IPS-11a (cell line): ENCODE data around the gene PDCD6IP.

ENCODE experiments used
- H3K4me3 ChIP-seq: one replicate; pipeline ENCODE4 v1.5.1; 2013; ENCODE audit warnings: low read depth, low read length, control low read depth

Gene PDCD6IP

DNA sequence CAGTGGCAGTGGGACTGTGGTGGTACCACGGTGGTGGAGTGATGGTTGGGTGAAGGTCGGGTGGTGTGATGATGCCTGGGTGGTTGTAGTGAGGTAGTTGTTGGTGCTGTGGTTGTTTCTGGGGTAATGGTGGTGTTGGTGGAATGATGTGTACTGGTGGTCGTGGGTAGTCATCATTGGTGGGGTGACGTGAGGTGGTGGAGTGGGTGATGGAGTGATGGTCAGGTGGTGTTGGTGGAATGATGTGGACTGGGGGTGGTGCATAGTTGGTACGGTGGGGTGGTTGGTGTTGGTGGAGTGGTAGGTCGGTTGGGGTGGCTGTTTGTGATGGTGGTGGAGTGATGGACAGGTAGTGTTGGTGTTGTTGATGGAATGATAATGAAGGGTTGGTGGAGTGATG, 87.1 kb downstream of the PDCD6IP start:
- no peak overlapping the region for H3K4me3 ChIP-seq

DNA sequence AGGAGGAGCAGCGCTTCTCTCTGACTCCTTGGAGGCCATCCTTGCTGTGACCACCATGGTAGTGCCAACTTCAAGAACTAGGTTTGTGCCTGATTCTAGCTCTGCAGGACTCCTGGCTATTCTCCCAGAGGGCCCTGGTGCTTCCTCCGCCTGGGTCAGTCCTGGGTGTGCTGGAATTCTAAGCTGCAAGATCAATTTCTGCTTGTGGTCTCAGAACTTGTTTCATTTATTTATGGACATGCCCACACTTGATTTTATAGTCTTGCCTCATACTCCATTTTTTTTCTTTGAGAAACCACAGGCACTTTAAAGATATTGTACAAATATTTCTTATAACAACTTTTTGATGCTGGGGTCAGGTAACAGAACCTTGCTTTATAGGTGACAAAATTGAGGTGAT, 87.6 kb downstream of the PDCD6IP start:
- H3K4me3 ChIP-seq, result no peak overlapping the region

DNA sequence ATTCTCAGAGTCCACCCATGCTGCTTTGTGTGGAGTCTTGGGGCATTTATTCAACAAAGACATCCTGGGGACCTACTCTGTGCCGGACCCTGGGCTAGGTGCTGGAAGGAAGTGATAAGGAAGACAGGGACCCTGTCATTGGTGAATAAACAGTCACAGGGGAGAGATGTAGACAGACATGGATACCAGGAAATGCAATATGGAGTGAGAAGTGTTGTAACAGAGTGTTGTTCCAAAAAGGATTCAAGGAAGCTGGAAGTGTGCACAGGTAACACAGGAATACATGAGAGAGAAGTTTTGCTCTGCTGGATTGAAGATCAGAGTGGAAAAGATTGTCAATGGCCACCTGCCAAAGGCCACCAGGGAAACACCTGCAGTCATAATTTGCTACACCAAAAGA, 89.0 kb downstream of the PDCD6IP start:
- no peak overlapping the region for H3K4me3 ChIP-seq

DNA sequence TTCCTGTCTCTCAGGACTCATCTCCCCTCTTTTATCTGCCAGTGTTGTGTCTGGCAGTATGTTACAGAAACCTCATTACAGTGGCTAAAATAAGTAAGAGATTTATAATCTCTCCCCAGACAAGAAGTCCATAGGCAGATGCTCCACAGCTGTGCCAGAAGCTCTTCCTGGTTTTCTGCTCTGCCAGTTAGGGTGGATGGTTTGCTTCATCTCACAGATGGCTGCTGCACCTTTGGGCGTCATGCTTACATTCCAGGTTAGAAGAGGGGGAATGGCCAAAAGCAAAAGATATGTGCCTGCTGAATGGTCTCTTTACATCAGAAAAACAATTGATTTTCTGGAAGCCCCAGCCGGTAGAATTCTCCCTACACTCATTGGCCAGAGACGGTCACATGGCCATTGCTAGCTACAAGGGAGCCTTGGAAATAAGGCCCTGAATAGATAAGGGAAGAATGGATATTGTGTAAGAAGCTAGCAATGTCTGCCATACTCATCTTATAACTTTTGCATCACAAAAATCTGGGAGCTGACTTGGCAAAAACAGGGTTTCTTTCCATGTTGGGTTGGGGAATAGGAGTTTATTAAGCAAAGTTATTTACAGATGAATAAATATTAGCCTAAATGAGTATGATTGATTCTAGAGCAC, 91.1 kb downstream of the PDCD6IP start:
- H3K4me3 ChIP-seq, result no peak overlapping the region

DNA sequence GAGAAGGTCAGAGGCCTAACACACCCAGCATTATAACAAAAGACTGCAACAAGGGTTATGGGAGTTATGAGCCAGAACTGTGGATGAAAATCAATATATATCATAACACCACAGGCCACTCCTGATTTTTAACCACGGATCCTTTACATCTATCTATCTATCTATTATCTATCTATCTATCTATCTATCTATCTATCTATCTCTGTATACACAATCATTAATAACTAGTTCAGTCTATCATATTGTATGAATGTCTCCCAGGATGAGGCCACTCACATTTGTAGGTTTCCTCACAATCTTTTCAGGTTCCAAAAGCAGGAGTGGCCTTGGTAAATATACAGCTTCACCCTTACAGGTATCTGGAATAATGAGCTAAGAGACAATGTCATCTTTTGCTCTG, 94.2 kb downstream of the PDCD6IP start:
- no peak overlapping the region for H3K4me3 ChIP-seq

DNA sequence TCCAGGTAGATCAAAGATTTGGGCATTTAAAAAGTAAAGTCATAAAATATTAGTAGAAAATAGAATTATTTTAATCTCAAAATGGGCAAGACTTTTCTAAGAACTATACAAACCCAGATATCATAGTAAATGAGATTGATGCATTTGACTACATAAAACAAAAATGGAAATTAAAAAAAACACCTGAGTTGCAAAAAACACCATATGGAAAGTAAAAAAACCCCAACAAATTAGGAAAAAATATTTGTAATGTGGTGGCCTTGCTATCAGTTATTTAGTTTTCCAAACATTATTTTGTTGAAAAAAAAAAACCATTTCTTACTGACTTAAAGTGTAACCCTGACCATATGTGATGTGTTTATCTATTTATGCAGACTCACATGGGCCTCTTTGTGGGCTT, 97.2 kb downstream of the PDCD6IP start:
- H3K4me3 ChIP-seq, result no peak overlapping the region

DNA sequence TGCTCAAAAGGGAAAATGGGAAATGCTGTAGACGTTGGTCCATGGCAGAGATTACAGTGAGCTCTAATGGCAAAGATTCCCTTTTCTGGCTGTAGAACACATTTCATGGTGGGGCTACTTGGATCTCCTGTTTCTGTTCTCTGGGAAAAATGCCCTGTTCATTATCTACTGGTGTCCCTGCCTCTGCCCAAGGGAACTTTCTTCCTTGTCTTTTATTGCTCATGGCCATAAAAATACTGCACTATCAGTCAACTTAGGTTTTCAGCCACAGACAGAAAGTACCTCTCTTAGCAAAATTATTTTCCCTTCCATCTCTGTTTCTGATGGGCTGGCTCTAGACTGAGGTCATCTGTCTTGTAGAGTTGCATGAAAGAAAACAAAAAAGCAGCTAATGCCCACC, 98.9 kb downstream of the PDCD6IP start:
- no peak overlapping the region for H3K4me3 ChIP-seq

DNA sequence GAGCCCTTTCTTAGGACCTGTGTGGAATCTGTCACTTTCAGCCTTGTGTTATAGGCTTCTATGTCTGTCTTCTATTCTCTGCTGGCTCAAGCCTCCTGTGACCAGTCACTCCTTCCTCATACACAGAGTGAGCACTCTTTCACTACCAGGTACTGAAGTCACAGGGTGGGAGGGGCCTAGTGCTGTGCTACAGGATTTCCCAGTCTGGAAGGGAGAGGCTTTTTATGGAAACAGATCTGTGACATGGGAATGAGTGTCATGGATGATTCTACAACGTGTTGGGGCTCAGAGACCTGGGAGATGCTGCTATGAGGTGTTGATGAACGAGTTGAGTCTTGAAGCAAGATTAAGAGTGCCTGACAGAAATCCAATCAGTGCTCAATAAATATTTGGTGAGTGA, 100.5 kb downstream of the PDCD6IP start:
- H3K4me3 ChIP-seq, result no peak overlapping the region

DNA sequence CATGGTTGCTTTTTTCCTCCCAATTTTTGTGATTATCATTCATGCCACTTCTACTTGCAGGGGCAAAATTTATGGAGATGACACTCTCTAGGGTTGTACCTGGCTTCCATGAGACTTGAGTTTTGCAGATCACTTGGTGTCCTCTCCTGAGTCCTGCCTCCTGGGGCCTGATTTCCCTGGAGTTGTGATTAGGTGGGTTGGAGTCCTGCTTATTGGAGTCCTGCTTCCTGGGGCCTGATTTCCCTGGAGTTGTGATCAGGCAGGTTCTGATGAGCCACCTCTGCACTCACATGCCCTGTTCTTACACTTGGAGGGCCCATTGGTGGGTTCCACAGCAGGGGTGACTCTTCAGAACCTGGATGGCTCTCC, 102.0 kb downstream of the PDCD6IP start:
- no peak overlapping the region for H3K4me3 ChIP-seq

DNA sequence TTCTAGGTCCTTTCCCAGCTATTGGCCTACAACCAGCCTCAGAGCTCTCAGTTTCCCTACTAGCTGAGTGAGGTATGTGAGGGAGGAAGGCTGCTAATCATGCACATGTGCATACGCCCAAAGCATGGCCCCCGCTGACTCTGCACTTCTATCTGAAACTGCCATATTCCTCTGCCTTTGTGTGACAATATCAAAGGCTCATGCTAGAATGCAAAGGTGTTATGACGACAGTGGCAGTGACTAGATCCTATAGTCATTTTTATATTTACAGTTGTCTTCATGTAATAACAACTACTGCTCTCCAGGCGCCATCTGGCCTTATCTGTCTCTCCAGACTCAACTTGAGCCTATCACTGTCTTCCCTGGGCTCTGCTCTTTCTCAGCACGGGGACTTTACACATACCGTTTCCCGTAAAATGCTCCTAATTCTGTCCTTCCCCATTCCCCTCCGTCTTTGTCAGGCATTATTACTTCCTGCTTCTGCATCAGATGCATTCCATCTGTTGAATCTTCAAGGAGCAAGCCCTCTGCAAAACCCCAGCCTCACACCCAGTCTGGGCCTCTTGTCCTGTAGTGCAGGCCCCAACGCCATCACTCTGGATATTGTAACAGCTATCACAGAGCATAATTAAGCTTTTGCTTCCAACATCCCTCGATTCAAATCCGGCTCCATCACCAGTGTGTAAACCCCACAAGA, 102.5 kb downstream of the PDCD6IP start:
- no peak overlapping the region for H3K4me3 ChIP-seq

DNA sequence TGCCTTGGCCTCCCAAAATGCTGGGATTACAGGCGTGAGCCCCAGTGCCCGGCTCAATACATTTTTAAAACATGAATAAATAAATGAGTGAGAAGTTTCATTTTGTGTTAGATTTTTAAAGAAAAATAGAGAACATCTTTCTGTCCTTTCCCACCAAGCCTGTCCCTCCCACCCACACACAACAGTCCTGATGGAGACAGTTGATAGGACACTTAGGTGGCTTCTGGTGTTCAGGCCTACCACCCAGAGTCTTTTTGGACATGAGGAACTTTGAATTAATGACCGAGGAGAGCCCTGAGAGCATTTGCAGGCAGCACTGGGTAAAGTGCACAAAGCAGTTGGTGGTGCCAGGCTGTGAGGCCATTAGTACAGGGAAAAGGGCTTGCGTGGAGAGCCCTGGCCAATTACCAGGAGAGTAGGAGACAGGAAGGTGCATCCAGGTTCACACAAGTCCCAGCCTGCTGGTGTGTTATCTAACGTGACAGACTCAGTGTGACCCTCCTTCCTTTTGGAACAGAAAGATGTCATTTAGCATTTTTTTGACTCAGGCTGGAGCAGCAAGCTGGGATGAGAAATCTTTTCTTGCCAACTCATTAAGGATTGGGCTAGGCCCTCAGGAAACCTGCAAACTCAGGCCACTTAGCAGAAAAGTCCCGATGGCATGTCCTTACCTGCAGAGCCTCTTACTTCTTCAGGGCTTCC, 103.6 kb downstream of the PDCD6IP start:
- no peak overlapping the region for H3K4me3 ChIP-seq

DNA sequence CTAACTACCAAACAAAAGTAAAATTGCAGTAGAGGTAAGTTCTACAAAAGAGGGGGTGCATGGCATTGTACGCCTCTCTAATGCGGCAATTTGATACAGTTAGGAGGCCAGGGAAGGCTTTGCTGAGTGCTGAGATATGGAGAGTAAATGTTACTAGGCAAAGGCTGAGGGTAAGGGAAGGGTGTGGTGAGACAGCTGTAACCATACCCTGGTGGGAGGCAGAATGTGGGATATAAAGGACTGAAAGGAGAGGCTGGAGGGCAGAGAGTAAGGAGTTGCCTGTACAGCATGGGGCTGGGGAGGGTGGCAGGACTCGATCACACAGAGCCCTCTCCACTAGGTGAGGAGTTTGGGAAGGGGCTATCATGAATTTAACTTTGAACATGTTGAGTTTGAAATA, 106.3 kb downstream of the PDCD6IP start:
- H3K4me3 ChIP-seq, result no peak overlapping the region

DNA sequence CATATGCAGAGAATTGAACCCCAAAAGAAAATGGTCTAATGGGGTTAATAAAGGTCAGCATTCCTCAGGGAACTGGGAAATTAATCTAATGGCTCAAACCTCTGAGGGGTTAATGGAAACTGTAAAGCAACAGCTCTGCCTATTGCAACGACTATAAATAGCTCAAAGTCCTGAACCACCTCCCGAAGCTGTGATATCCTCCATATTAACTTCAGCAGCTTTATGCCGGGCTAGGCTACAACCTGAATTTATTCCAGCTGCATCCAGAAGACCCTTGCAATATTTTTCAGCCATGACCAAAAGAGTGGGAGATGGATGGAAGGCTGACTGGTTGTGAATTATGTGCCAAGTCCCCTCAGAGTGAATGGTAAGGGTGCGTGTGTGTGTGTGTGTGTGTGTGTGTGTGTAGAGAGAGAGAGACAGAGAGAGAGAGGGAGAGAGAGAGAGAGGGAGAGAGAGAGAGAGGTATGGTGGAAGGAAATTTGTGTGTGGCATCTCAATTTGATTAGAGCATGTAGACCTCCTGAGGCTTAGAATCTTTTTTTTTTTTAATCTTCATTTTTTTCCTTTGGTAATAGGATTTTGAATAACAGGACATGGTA, 109.9 kb downstream of the PDCD6IP start:
- H3K4me3 ChIP-seq, result no peak overlapping the region

DNA sequence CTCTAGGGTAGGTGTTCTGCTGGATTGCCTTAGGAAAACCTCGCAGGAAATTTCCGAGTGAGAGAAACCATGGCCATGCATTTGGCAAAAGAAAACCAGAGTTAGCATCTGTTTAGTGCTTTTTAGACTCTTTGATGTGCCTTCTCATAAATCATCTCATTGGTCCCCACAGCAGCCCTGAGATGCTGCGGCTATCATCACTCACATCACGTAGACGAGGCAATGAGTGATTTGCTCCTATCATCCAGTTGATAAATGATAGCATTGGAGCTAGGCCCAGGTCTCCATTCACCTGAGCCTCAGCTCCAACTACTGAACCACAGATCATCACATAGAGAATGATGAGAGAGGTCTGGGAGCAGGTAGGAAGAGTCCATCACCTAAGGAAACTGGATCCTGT, 111.1 kb downstream of the PDCD6IP start:
- H3K4me3 ChIP-seq, result no peak overlapping the region

DNA sequence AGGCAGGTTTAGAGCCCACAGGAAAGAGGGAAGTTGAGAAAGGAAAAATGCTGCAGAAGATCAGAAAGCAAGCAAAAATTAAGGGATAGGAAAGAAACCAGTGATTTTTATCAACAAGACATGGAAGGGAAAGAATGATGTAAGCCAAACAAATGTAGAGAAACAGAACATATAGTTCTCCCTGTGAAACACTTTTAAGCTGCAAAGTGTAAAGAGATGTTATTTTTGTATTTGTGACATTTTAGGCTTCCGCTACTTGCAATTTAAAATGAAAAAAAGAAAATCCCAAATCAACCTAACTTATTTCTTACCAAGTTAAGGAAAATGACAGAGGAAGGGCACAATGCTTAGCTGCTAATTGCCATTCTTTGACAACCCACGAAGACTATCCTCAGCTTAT, 111.6 kb downstream of the PDCD6IP start:
- no peak overlapping the region for H3K4me3 ChIP-seq

DNA sequence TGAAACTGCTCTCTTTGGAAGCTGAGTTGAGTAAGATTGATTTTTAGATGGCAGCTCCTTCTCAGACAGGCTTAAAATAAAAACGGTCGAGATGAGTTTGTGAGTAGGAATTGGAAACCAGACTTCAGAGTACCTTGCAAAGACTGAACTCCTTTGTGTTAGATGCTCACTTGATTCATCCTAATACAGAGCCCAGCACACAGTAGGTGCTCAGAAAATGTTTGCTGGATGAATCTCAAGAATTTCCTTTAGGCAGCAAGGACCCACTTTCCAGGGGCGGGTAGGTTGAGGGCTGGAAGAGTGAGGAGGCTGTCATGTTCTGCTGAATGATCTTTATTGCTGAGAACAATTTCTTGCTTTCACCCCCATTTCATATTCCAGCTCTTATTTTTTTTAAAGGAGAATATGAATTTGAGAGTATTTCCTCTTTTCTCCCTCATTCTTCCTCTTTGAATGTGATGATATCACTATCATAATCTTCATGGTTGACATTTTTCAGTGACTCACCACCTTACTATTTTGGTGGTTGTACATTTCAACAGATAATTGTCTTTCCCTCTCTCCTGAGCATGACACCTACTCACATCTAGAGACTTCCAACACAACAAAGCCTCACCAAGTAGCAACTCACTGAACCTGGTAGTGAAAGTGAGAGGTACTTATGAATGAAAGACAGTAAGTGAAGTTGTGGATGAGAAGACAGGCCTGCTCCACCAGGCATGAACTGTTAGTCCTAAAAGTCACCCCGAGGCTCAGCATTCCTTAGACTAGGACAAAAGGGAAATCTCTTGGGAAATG, 113.3 kb downstream of the PDCD6IP start:
- H3K4me3 ChIP-seq, result no peak overlapping the region

DNA sequence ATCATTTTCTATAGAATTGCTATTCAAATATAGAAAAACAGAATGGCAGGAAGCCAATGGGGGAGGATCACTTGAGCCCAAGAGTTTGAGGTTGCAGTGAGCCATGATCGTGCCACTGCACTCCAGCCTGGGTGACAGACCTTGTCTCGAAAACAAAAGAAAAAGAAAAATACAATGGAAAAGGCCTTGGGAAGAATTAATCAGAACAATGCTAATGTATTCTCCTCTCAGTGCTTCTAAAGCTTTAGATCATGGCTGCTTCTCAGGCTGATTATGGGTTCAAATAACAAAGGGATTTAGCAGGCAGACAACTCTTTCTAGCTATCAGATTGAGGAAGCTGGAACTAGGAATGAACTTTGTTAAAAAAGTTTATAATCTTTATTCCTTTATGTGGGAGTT, 115.8 kb downstream of the PDCD6IP start:
- no peak overlapping the region for H3K4me3 ChIP-seq

DNA sequence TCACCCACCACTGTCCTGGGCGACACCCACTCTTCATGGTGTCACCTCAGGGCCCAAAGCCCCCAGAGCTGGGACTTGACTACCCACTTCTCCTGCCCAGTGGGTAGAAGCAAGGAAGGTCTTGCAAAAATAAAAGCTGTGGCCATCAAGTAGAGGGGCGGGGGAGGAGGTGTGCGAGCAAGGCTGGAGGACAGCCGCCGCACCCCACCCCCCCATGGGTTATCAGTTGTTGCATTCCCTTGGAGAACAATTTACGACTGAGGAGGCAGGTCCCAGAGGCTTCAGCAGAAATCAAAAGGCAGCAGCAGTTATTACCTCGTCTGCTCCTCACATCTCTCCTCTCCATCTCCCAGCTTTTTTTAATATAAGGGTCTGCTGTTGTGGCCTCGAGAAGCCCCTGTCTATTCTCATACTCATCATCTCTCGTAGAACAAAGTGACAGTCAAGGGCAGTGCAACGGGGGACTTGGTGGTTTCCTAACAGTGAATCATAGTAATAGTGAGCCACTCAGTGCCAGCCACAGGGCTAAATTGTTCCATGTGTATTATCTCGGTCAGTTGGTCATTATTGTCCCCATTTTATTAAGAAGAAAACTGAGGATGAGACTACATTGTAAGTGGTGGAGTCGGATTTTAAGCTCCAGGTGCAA, 116.4 kb downstream of the PDCD6IP start:
- H3K4me3 ChIP-seq, result no peak overlapping the region

DNA sequence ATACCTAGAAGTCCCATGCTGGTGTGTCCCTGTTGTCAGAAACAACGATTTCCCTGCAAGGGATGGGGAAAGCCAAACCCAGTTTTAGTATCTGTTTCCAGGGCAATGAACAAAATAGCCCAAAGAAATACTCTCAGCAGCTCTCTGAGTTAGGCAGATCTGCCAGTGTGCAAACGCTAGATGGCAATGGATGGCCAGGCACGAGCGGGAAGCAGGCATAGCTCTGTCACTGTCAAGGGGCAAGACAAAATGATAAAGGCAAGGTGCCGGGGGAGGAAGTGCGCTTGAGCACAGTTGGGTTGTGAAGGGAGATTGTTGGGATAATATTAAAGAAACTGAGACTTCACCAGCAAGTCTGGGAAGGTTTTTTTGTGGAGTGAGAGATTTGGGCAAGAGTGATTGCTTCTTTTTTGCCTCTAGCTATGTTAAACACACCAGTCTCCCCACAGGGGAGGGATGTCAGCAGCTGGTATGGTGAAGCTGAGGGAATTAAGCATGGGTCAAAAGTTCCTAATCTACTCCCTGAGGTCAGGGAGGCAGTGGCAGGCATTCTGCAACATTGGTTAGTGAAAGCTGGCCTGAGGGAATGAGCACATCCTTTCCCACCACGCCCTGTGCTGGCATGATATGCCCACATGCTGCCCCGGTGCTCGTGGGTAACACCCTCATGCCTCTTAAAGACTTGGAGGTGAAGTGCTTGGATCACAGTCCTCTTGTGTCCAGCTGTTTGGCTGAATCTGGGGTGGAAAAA, 117.5 kb downstream of the PDCD6IP start:
- H3K4me3 ChIP-seq, result no peak overlapping the region
